Measurements from ENCODE around the gene RBBP4.
"Not testable (repeated sequence)": the region's sequence is repeated elsewhere in the genome, so short reads cannot be mapped to it uniquely, and the experiment has no call there.

Gene RBBP4

GRCh38 chr1:32695098-32695904, 44.3 kb downstream of the RBBP4 start:
- no peak for DNase-seq

GRCh38 chr1:32696041-32696440, 45.0 kb downstream of the RBBP4 start:
- DNase-seq, result no peak

DNA sequence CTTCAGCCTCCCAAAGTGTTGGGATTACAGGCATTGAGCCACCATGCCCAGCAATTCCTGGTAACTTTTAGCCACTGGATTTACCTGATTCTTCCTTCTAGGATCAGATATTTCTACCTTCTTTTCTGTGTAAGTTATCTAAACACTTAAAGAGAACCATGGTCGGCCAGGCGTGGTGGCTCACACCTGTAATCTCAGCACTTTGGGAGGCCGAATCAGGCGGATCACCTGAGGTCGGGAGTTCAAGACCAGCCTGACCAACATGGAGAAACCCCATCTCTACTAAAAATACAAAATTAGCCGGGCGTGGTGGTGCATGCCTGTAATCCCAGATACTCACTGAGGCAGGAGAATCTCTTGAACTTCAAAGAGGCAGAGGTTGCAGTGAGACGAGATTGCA, 46.0 kb downstream of the RBBP4 start:
- not testable (repeated sequence) for DNase-seq

DNA sequence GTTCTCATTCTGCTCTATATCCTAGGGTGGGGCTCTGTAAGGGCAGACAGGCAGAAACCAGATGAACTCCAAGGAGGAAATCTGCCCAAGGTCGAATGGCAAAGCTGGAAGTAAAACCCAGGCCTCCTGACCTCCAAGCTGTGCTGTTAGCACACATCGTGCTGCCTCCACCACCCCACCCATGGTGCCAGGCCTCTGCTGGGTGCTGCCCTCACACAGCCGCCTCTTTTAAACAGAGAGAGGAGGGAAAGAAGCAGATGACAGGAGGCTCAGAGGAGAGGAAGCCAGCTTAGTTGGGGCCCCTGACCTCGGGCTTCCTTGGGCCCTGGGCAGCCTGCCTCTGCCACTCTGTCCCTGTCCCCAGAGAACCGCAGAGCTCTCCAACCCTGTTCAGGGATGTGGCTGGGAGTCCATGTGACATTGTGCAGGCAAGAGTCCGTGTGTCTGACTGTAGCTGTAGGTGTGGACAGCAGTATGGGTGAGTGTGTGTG, 50.5 kb downstream of the RBBP4 start:
- DNase-seq, result no peak

DNA sequence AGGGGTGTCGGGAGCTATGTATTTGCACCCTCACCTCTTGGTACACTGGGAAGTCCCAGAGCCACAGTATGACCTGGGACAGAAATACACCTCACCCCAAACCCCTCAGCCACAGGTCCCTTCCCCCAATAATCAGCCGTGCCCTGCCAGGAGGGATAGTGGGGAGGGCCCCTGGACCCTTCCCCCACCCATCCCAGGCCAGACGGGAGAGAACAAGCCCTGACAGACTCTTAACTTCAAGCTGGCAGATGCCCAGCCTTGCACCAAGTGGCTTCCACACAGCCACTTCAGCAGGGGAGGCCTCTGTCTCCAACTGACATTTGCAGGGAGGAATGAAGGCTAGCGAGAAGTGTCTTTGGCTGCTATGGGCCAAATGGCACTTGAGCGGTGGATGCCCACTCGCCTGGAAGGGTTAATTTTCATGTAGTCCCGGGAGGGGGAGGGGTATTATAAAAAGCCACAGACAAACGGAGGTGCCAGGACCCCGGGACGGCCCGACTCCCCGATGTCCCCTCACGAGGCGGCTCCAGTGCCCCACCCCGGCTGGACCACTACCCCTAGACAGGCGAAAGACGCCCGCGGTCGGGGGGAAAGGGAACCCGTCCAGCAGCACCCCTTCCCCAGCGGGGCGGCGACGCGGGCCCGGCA, 51.1 kb downstream of the RBBP4 start:
- DNase-seq, result no peak

GRCh38 chr1:32702599-32703478, 51.8 kb downstream of the RBBP4 start, which contains the start of gene SYNC:
TSS of gene SYNC (minus strand) at chr1:32702770. CDS start at chr1:32702660, 110 bp downstream.
- DNase-seq, result peak in 1 of 2 experiments; percentile 28

DNA sequence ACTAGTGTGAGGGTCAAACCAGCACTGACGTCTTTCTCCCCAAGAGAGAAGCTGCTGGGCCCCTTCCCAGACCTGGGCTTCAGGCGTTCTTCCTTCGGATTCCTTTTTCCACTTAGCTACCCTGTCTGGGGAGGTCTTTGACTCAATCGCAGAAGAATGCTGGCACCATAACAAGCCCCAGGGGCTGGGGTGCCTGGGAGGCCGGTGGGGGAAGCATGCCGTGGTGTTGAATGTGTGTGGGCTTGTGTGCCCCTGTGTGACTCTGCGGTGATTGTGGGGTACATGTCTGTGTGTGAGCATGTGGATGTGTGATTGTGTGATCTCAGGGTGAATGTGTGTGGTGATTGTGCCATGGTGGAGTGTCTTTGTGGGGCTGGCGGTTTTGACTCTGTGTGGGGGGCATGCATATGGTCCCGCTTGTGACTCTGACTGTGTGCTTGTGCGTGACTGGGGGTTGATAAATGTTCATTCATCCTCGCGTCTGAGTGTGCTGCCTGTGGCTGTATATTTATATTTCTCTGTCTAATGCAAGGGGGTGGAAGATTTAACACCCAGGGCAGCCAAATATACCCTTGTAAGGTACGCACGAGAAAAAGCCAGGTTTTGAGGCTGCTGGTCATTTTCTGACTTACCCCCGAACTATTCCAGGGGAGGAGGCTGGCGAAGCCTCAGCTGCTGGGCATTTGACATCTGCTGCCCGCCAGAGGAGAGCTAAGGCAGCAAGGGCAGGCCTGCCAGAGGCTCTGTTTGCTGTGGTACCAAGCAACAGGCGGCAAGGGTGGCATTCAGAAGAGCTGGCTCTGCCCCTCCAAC, 52.7 kb downstream of the RBBP4 start:
- no peak for DNase-seq

- no peak for DNase-seq
These were observed 54.5 kb downstream of the RBBP4 start for GRCh38 chr1:32705516-32705915.

- DNase-seq, result no peak
These were observed 55.5 kb downstream of the RBBP4 start for GRCh38 chr1:32706491-32706890.

- DNase-seq, result no peak
These were observed 58.1 kb downstream of the RBBP4 start for GRCh38 chr1:32709075-32709474.

DNA sequence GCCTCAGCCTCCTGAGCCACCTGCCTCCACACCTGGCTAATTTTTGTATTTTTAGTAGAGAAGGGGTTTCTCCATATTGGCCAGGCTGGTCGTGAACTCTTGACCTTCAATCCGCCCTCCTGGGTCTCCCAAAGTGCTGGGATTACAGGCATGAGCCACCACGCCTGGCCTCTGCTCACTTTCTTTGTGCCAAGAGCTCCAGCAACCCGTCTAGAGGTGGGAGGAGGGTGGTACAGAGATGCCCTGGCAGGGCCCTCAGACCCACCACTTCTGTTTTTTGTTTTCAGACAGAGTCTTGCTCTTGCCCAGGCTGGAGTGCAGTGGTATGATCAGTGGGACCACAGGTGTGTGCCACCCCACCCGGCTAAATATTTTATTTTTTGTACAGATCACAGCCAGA, 58.5 kb downstream of the RBBP4 start:
- no peak for DNase-seq

DNA sequence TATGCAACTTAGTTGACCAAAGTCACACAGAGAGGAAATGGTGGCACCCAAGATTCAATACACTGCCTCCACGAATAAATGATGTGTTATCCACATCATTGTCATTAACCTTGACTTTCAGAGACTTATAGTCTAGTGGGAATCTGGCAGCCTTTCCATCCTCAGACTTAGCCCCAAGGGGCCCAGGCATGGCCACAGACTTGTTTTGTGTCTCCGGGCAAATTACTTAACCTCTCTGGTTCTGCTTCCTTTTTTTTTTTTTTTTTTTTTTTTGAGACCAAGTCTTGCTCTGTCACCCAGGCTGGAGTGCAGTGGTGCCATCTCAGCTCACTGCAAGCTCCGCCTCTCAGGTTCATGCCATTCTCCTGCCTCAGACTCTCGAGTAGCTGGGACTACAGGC, 60.2 kb downstream of the RBBP4 start:
- DNase-seq, result not testable (repeated sequence)

GRCh38 chr1:32713081-32713480, 62.1 kb downstream of the RBBP4 start:
- no peak for DNase-seq

- DNase-seq, result no peak
These were observed 63.3 kb downstream of the RBBP4 start for GRCh38 chr1:32714277-32714676.

GRCh38 chr1:32715901-32716311, 64.9 kb downstream of the RBBP4 start:
- DNase-seq, result no peak

GRCh38 chr1:32716312-32717148, 65.5 kb downstream of the RBBP4 start:
- peak; percentile 94 to 95 for DNase-seq

DNA sequence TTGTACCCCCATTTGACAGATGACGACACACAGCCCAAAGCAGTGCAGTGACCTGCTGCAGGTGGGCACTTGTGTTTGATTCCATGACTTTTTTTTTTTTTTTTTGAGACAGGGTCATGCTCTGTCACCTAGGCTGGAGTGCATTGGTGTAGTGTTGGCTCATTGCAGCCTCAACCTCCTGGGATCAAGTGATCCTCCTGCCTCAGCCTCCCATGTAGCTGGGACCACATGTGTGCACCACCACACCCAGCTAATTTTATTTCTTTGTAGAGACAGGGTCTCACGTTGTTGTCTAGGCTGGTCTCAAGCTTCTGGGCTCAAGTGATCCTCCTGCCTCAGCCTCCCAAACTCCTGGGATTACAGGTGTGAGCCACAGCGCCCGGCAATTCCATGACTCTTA, 66.5 kb downstream of the RBBP4 start:
- no peak for DNase-seq

DNA sequence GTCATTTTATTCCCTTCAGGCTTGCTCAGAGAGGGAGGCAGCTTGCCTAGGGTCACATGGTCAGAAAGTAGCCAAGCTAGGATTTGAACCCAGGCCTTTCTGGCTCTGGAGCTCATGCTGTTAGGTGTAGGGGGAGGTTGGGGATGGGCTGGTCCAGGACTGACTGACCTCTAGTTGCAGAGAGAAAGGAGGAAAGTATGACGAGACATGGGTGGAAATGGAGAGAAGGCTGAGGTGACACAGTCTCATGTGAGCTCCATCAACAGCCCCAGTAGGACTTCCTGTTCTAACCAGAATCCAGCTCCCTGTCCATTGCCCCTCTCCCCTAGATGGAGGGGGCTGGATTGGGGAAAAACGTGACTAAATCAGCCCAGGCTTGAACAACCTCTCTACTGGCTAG, 67.0 kb downstream of the RBBP4 start:
- DNase-seq, result no peak

DNA sequence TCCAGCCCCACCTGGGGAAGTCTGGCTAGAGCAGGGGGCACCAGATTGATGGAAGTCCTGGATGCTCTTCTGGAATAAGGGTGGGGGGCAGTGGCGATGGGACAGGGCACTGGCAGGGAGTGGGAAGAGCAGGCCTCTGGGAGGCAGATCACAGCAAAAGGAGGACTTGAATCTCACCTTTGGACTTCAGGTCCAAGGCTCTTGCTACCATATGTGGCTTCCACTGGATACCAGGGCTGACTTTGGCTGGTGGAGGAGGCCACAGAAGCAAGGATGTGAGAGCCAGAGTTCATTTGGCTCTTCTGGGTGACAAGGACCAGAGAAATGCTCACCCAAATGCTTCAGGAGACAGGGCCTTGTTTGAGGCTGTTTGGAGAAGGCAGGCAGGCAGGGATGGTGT, 67.5 kb downstream of the RBBP4 start:
- DNase-seq, result no peak

DNA sequence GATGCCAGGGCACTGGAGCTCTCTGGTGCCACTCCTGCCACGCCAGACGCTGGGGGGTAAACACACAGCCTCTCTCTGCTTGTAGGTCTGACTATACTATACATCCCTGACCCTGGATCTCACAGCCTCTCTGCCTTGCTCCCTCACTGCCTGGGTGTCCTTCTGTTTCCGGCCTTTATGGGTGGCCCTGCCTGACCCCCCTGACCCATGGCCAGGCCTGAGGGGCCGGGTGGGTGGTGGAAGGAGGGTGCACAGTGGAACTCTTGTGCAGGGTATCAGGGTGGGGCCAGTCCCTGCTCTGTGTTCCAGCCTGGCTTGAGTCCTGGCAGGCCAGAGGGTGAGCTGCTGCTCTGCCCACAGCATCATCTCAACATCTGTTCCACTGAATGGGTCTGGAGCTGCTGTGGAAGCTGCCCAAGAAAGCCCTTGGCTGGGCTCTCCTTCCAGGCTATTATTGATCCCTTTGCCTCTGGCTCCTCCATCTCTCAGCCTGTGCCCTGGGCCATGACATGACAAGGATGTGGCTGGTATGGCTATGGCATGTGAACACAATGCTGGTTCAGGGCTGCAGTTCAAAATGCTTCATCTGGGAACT, 68.8 kb downstream of the RBBP4 start:
- no peak for DNase-seq
